Peyer's patch (tissue), 4 donors: ENCODE results near the gene PHB1. TPM values are rescaled to one million over a fixed set of nuclear protein-coding genes. Genes with fewer than 3 reads are reported as not detected.

Experiments
- DNase-seq, 3 donors: peaks; one replicate each; pipeline ENCODE4 v3.0.0-alpha.2; 2017 to 2019
- H3K27ac ChIP-seq, 4 donors: fragments of 200-600 bp; sonication (generic); one replicate each; pipeline ENCODE4 v1.5.1; 2016 to 2019
- H3K27me3 ChIP-seq, 2 donors: fragments of 200-600 bp; sonication (generic); one replicate each; pipeline ENCODE4 v1.5.1; 2019
- H3K36me3 ChIP-seq, 3 donors: fragments of 200-600 bp; sonication (generic); one replicate each; pipeline ENCODE4 v1.5.1; 2016 to 2019
- H3K4me1 ChIP-seq, 4 donors: fragments of 200-600 bp; sonication (generic); one replicate each; pipeline ENCODE4 v1.5.1; 2016 to 2019
- H3K4me3 ChIP-seq, 4 donors: fragments of 200-600 bp; sonication (generic); 1 replicate in 3 of 4; 2 replicates in 1 of 4; pipeline ENCODE4 v1.5.1; 2016 to 2019; ENCODE audit warnings: mild to moderate bottlenecking in 1 of 4
- H3K9me3 ChIP-seq, 4 donors: fragments of 200-600 bp; sonication (generic); one replicate each; pipeline ENCODE4 v1.5.1; 2016 to 2019; ENCODE audit warnings: mild to moderate bottlenecking in 1 of 4
- CTCF ChIP-seq, 6 experiments: fragments of 450-650 bp in 4 of 6; fragments of 200-600 bp in 2 of 6; sonication (generic) in 1 of 6; IDR thresholded peaks; one replicate each; pipeline ENCODE4 v1.5.1; 2017 to 2019; ENCODE audit warnings: antibody characterized with exemption in 6 of 6, mild to moderate bottlenecking in 3 of 6, moderate library complexity in 1 of 6
- POLR2A ChIP-seq, 2 donors: fragments of 450-650 bp; IDR thresholded peaks; one replicate each; pipeline ENCODE4 v1.5.1; 2017; ENCODE audit warnings: antibody characterized with exemption in 2 of 2, mild to moderate bottlenecking in 2 of 2, moderate library complexity in 2 of 2
- small RNA-seq, 2 donors: library from RNA; depleted of rRNA; stranded (forward); fragments of <200 nt; gene quantifications; one replicate each; pipeline ENCODE3, GENCODE V24; 2016
- total RNA-seq, 4 donors: library from RNA; depleted of rRNA; stranded (reverse); fragments of >200 nt; gene quantifications; one replicate each; pipeline ENCODE4 v1.1.0, GENCODE V29; 2016

The PHB1 gene
- total RNA-seq, 4 donors from 2014 or later, result 59.5 to 75.9 (median 69.9) TPM

GRCh38 chr17:49360796-49361128 lies 53.9 kb downstream of the PHB1 start:
- Histone ChIP-seq H3K27ac (peak overlapping the region; percentile 91 to 100 (median 98)), H3K4me3 (peak overlapping the region; percentile 83 to 100 (median 97)), H3K36me3 (no peaks in the 10 kb centered on the region), H3K9me3 (no peaks in the 10 kb centered on the region), H3K27me3 (no peaks in the 10 kb centered on the region), H3K4me1 (peaks cover 0 to 39% (median 9%) of the 10 kb centered on the region in 4 donors)
- no peak for TF ChIP-seq POLR2A (IDR thresholded peaks at IDR 0.05)
- TF ChIP-seq CTCF (IDR thresholded peaks at IDR 0.05), result no peak
- peak in 2 of 3 donors; percentile 49 to 71 for DNase-seq

- peaks cover 0 to 39% (median 9%) of the 10 kb centered on the region in 4 donors for H3K4me1 ChIP-seq
- peak in 1 of 3 donors; percentile 49 for DNase-seq
- peak overlapping the region; percentile 91 to 100 (median 98) for H3K27ac ChIP-seq
These were observed 54.5 kb downstream of the PHB1 start for GRCh38 chr17:49359990-49360795.

GRCh38 chr17:49358641-49359247 lies 55.9 kb downstream of the PHB1 start:
- Histone ChIP-seq H3K27ac (peak overlapping the region in 3 of 4 donors; percentile 21 to 100 (median 100)), H3K9me3 (no peaks in the 10 kb centered on the region), H3K27me3 (no peaks in the 10 kb centered on the region), H3K36me3 (no peaks in the 10 kb centered on the region), H3K4me1 (peaks cover 0 to 39% (median 9%) of the 10 kb centered on the region in 4 donors), H3K4me3 (peak overlapping the region in 1 of 4 donors; percentile 4)
- TF ChIP-seq CTCF (IDR thresholded peaks at IDR 0.05) (no peak), POLR2A (IDR thresholded peaks at IDR 0.05) (no peak)
- DNase-seq, result peak in 1 of 3 donors; percentile 48

More at GRCh38 chr17:49359990-49360795, 54.5 kb downstream of the PHB1 start:
- Histone ChIP-seq H3K36me3 (no peaks in the 10 kb centered on the region), H3K9me3 (no peaks in the 10 kb centered on the region), H3K27me3 (no peaks in the 10 kb centered on the region), H3K4me3 (peak overlapping the region; percentile 83 to 100 (median 97))
- TF ChIP-seq POLR2A (IDR thresholded peaks at IDR 0.05) (no peak), CTCF (IDR thresholded peaks at IDR 0.05) (no peak)

GRCh38 chr17:49357516-49357915 lies 57.2 kb downstream of the PHB1 start:
- DNase-seq, result peak in 1 of 3 donors; percentile 7
- TF ChIP-seq POLR2A (IDR thresholded peaks at IDR 0.05), result no peak
- no peak for TF ChIP-seq CTCF (IDR thresholded peaks at IDR 0.05)
- peaks cover 0 to 35% (median 7%) of the 10 kb centered on the region in 4 donors for H3K4me1 ChIP-seq
- H3K4me3 ChIP-seq, result no peak overlapping the region
- H3K27me3 ChIP-seq, result no peaks in the 10 kb centered on the region
- H3K36me3 ChIP-seq, result no peaks in the 10 kb centered on the region
- peak overlapping the region in 1 of 4 donors; percentile 100 for H3K27ac ChIP-seq
- no peaks in the 10 kb centered on the region for H3K9me3 ChIP-seq

GRCh38 chr17:49356320-49356719 lies 58.4 kb downstream of the PHB1 start:
- H3K9me3 ChIP-seq, result no peaks in the 10 kb centered on the region
- H3K27ac ChIP-seq, result no peak overlapping the region
- no peaks in the 10 kb centered on the region for H3K27me3 ChIP-seq
- H3K36me3 ChIP-seq, result no peaks in the 10 kb centered on the region
- TF ChIP-seq POLR2A (IDR thresholded peaks at IDR 0.05) (no peak), CTCF (IDR thresholded peaks at IDR 0.05) (no peak)
- H3K4me3 ChIP-seq, result no peak overlapping the region
- H3K4me1 ChIP-seq, result peaks cover 0 to 35% (median 6%) of the 10 kb centered on the region in 4 donors
- no peak for DNase-seq

Small RNA genes within 50 kb of the gene (small RNA-seq; reads per million reads assigned to genes)
- 0 reads per million in 2 donors for gene RF00019

Other genes with a start within 250 kb of the PHB1 start
- gene GNGT2, start 204.3 kb downstream of the PHB1 start, total RNA-seq, result 10 to 100 TPM in 1 of 4 donors, 1 to 10 TPM in 1, not detected in 2; 4.8 to 14.0 TPM
- gene ABI3, start 204.2 kb downstream of the PHB1 start, total RNA-seq, result 10 to 100 TPM in 2 of 4 donors, 1 to 10 TPM in 2; 4.9 to 50.3 (median 8.9) TPM
- gene PHOSPHO1, start 184.1 kb downstream of the PHB1 start, total RNA-seq, result not detected
- gene ZNF652, start 52.6 kb downstream of the PHB1 start, total RNA-seq, result 10 to 100 TPM; 36.5 to 56.1 (median 42.5) TPM
- gene NGFR, start 80.4 kb upstream of the PHB1 start, total RNA-seq, result 1 to 10 TPM in 2 of 4 donors, under 1 TPM in 1, not detected in 1; 0.70 to 1.9 (median 1.5) TPM
- gene NXPH3, start 161.0 kb upstream of the PHB1 start, total RNA-seq, result 1 to 10 TPM in 1 of 4 donors, under 1 TPM in 2, not detected in 1; 0.83 to 2.1 (median 0.94) TPM